RWPE2 (cell line): ENCODE data around the gene MRPS18A.

ENCODE experiments used
- ATAC-seq: fragments of 200-7000 bp; cut with Tn5 transposase; 3 replicates; pipeline ENCODE4 v1.9.1; 2021; ENCODE audit warnings: low read depth
- DNase-seq: peaks from one replicate; pipeline ENCODE4 v3.0.0-alpha.2; 2020; ENCODE audit warnings: low spot score
- H3K27ac ChIP-seq: fragments of 450-650 bp; 2 replicates; pipeline ENCODE4 v1.5.1; 2017; ENCODE audit warnings: mild to moderate bottlenecking; ENCODE audit not compliant: poor library complexity, severe bottlenecking
- H3K27me3 ChIP-seq: fragments of 250-450 bp; sonication (Bioruptor Pico); 2 replicates; pipeline ENCODE4 v1.5.1; 2021; ENCODE audit warnings: mild to moderate bottlenecking, moderate library complexity; ENCODE audit not compliant: insufficient read depth, poor library complexity, severe bottlenecking
- H3K36me3 ChIP-seq: fragments of 250-450 bp; sonication (Bioruptor Pico); 2 replicates; pipeline ENCODE4 v1.5.1; 2020; ENCODE audit warnings: low read depth, mild to moderate bottlenecking, moderate library complexity
- H3K4me1 ChIP-seq: fragments of 250-450 bp; sonication (Bioruptor Pico); 2 replicates; pipeline ENCODE4 v1.5.1; 2021; ENCODE audit warnings: mild to moderate bottlenecking, moderate library complexity; ENCODE audit not compliant: insufficient read depth, poor library complexity, severe bottlenecking
- H3K4me3 ChIP-seq: fragments of 250-450 bp; sonication (Bioruptor Pico); 2 replicates; pipeline ENCODE4 v1.5.1; 2021; ENCODE audit warnings: mild to moderate bottlenecking, moderate library complexity; ENCODE audit not compliant: severe bottlenecking
- H3K9me3 ChIP-seq: fragments of 250-450 bp; sonication (Bioruptor Pico); 2 replicates; pipeline ENCODE4 v1.5.1; 2021; ENCODE audit warnings: mild to moderate bottlenecking, moderate library complexity; ENCODE audit not compliant: severe bottlenecking
- CTCF ChIP-seq: fragments of 450-650 bp; IDR thresholded peaks from one replicate; pipeline ENCODE4 v1.5.1; 2017; ENCODE audit warnings: mild to moderate bottlenecking, moderate library complexity; ENCODE audit not compliant: poor library complexity, severe bottlenecking

Gene MRPS18A

GRCh38 chr6:43714311-43715055 lies 26.9 kb upstream of the MRPS18A start:
- H3K27ac ChIP-seq = no peak overlapping the region
- TF ChIP-seq CTCF = no peak
- no peak for ATAC-seq

GRCh38 chr6:43713643-43714310 lies 26.2 kb upstream of the MRPS18A start:
- Histone ChIP-seq H3K9me3 (no peaks in the 10 kb centered on the region), H3K4me1 (peaks cover 5% of the 10 kb centered on the region), H3K4me3 (no peak overlapping the region), H3K36me3 (no peaks in the 10 kb centered on the region), H3K27me3 (no peaks in the 10 kb centered on the region), H3K27ac (no peak overlapping the region)
- no peak for DNase-seq
- TF ChIP-seq CTCF = no peak
- ATAC-seq = no peak

More at GRCh38 chr6:43714311-43715055, 26.9 kb upstream of the MRPS18A start:
- no peaks in the 10 kb centered on the region for H3K27me3 ChIP-seq
- no peak for DNase-seq
- H3K4me1 ChIP-seq = peaks cover 1% of the 10 kb centered on the region
- H3K9me3 ChIP-seq = no peaks in the 10 kb centered on the region
- no peaks in the 10 kb centered on the region for H3K36me3 ChIP-seq
- no peak overlapping the region for H3K4me3 ChIP-seq

- H3K4me1 ChIP-seq = peaks cover 5% of the 10 kb centered on the region
- DNase-seq (no peak), ATAC-seq (no peak)
- no peak for TF ChIP-seq CTCF
- H3K27ac ChIP-seq = no peak overlapping the region
- no peaks in the 10 kb centered on the region for H3K27me3 ChIP-seq
- H3K9me3 ChIP-seq = no peaks in the 10 kb centered on the region
- no peak overlapping the region for H3K4me3 ChIP-seq
- H3K36me3 ChIP-seq = no peaks in the 10 kb centered on the region
These were observed 25.0 kb upstream of the MRPS18A start for GRCh38 chr6:43712579-43712978.

- no peaks in the 10 kb centered on the region for H3K36me3 ChIP-seq
- TF ChIP-seq CTCF = no peak
- no peak for ATAC-seq
These were observed 23.0 kb upstream of the MRPS18A start for GRCh38 chr6:43710576-43710975.

More at GRCh38 chr6:43710576-43710975, 23.0 kb upstream of the MRPS18A start:
- Histone ChIP-seq H3K27ac (no peak overlapping the region), H3K4me3 (no peak overlapping the region), H3K4me1 (peaks cover 8% of the 10 kb centered on the region), H3K27me3 (no peaks in the 10 kb centered on the region), H3K9me3 (no peaks in the 10 kb centered on the region)
- no peak for DNase-seq
